H1 (cell line): ENCODE data around the gene ILK. TPM values are rescaled to one million over a fixed set of nuclear protein-coding genes. Genes with fewer than 3 reads are reported as not detected.

Source experiments
- CTCF ChIA-PET: fragments of 300-600 bp; sonication (Branson Sonifier 250); formaldehyde crosslinking; loops from one replicate; lab custom pipeline; 2021; ENCODE audit not compliant: partially characterized antibody; lab: Charles Lee
- POLR2A ChIA-PET: fragments of 300-600 bp; sonication (Branson Sonifier 250); formaldehyde crosslinking; loops from one replicate; lab custom pipeline; 2021; ENCODE audit warnings: inconsistent platforms; ENCODE audit not compliant: partially characterized antibody; lab: Charles Lee
- DNase-seq, 2 experiments: peaks; one replicate each; pipeline versions ENCODE4 v3.0.0 to v3.0.0-alpha.2; 2010 to 2022; ENCODE audit warnings: low spot score in 2 of 2, low read depth in 1 of 2, mixed read lengths in 1 of 2
- FAIRE-seq: peaks from 2 replicates; lab custom pipeline; 2011; peaks lifted over from hg19 to GRCh38; lab: Jason Lieb, UNC
- H2AFZ ChIP-seq: 2 replicates; pipeline ENCODE4 v1.8.1; 2012; ENCODE audit warnings: low read length, inconsistent platforms
- H2AK5ac ChIP-seq: 2 replicates; pipeline ENCODE4 v1.6.1; 2013; ENCODE audit warnings: low read depth, low read length
- H2BK120ac ChIP-seq: replicated peaks from 2 replicates; pipeline ENCODE3; 2013; ENCODE audit warnings: low read depth, low read length, inconsistent platforms
- H2BK12ac ChIP-seq: 2 replicates; pipeline ENCODE4 v1.6.1; 2013; ENCODE audit warnings: low read depth, low read length
- H2BK15ac ChIP-seq: 2 replicates; pipeline ENCODE4 v1.6.1; 2013; ENCODE audit warnings: low read length
- H2BK20ac ChIP-seq: 2 replicates; pipeline ENCODE4 v1.6.1; 2013; ENCODE audit warnings: low read length
- H2BK5ac ChIP-seq: 2 replicates; pipeline ENCODE4 v1.6.1; 2013; ENCODE audit warnings: low read depth, low read length
- H3K14ac ChIP-seq: 2 replicates; pipeline ENCODE4 v1.6.1; 2013; ENCODE audit warnings: inconsistent platforms; ENCODE audit not compliant: insufficient read length
- H3K18ac ChIP-seq: 2 replicates; pipeline ENCODE4 v1.6.1; 2013; ENCODE audit warnings: low read length; ENCODE audit errors: extremely low read depth
- H3K23ac ChIP-seq: 2 replicates; pipeline ENCODE4 v1.6.1; 2013; ENCODE audit warnings: inconsistent platforms; ENCODE audit not compliant: insufficient read length
- H3K23me2 ChIP-seq: 2 replicates; pipeline ENCODE4 v1.6.1; 2013; ENCODE audit warnings: low read depth, low read length
- H3K27ac ChIP-seq: 2 replicates; pipeline ENCODE4 v1.6.1; 2011; ENCODE audit warnings: low read depth, low read length, inconsistent platforms
- H3K27me3 ChIP-seq, 4 experiments: replicated peaks in 1 of 4; 1 replicate in 1 of 4; 2 replicates in 3 of 4; pipeline versions ENCODE4 v1.6.1 to v1.8.1; 2011 to 2013; ENCODE audit warnings: low read length in 3 of 4, mild to moderate bottlenecking in 3 of 4, inconsistent platforms in 2 of 4, mixed read lengths in 2 of 4, moderate library complexity in 1 of 4; ENCODE audit not compliant: control insufficient read depth in 3 of 4, insufficient read depth in 3 of 4; ENCODE audit errors: extremely low read depth in 1 of 4
- H3K36me3 ChIP-seq, 4 experiments: 2 replicates each; pipeline versions ENCODE4 v1.6.1 to v1.8.1; 2011 to 2013; ENCODE audit warnings: mild to moderate bottlenecking in 4 of 4, low read length in 3 of 4, moderate library complexity in 2 of 4, control low read depth in 1 of 4, inconsistent platforms in 1 of 4; ENCODE audit not compliant: insufficient read depth in 4 of 4, control insufficient read depth in 2 of 4
- H3K4ac ChIP-seq: replicated peaks from 2 replicates; pipeline ENCODE3; 2013; ENCODE audit warnings: low read length, low read depth, mixed read lengths, inconsistent platforms; ENCODE audit not compliant: insufficient read length
- H3K4me1 ChIP-seq, 4 experiments: replicated peaks in 1 of 4; 1 replicate in 1 of 4; 2 replicates in 3 of 4; pipeline versions ENCODE4 v1.6.1 to v1.8.1; 2011 to 2013; ENCODE audit warnings: low read length in 3 of 4, inconsistent platforms in 2 of 4, mixed read lengths in 1 of 4; ENCODE audit not compliant: insufficient read depth in 4 of 4, control insufficient read depth in 3 of 4
- H3K4me2 ChIP-seq, 2 experiments: 2 replicates each; pipeline versions ENCODE4 v1.6.1 to v1.8.1; 2011 to 2013; ENCODE audit warnings: low read depth in 2 of 2, low read length in 2 of 2, control low read depth in 1 of 2, inconsistent platforms in 1 of 2, mild to moderate bottlenecking in 1 of 2; ENCODE audit not compliant: insufficient read depth in 1 of 2
- H3K4me3 ChIP-seq, 4 experiments: fragments of 200-600, 300-600 bp in 1 of 4; sonication (generic), shearing (Covaris generic), sonication (Bioruptor Twin) in 1 of 4; 2 replicates each; pipeline versions ENCODE4 v1.5.1 to v1.8.1; 2011 to 2016; ENCODE audit warnings: low read length in 4 of 4, low read depth in 3 of 4, control low read depth in 2 of 4, inconsistent platforms in 2 of 4, mild to moderate bottlenecking in 2 of 4, mixed read lengths in 1 of 4, moderate library complexity in 1 of 4; ENCODE audit not compliant: insufficient read depth in 2 of 4; ENCODE audit errors: extremely low read depth in 1 of 4
- H3K56ac ChIP-seq: replicated peaks from 2 replicates; pipeline ENCODE3; 2013; ENCODE audit warnings: low read depth, mild to moderate bottlenecking, mixed read lengths, low read length, inconsistent platforms; ENCODE audit not compliant: insufficient read length
- H3K79me1 ChIP-seq: 2 replicates; pipeline ENCODE4 v1.6.1; 2013; ENCODE audit warnings: low read depth, low read length, control low read depth
- H3K79me2 ChIP-seq, 2 experiments: 2 replicates each; pipeline versions ENCODE4 v1.6.1 to v1.8.1; 2012 to 2013; ENCODE audit warnings: low read length in 2 of 2, mild to moderate bottlenecking in 2 of 2, inconsistent platforms in 1 of 2; ENCODE audit not compliant: insufficient read depth in 2 of 2, control insufficient read depth in 1 of 2
- H3K9ac ChIP-seq, 4 experiments: replicated peaks in 1 of 4; 1 replicate in 1 of 4; 2 replicates in 3 of 4; pipeline versions ENCODE4 v1.6.1 to v1.8.1; 2011 to 2013; ENCODE audit warnings: low read depth in 3 of 4, low read length in 3 of 4, control low read depth in 2 of 4, mild to moderate bottlenecking in 2 of 4, moderate library complexity in 2 of 4, inconsistent platforms in 1 of 4; ENCODE audit errors: extremely low read depth in 1 of 4
- H3K9me3 ChIP-seq, 2 experiments: 2 replicates each; pipeline versions ENCODE4 v1.6.1 to v1.8.1; 2012 to 2013; ENCODE audit warnings: mild to moderate bottlenecking in 2 of 2, moderate library complexity in 2 of 2, control low read depth in 1 of 2, inconsistent platforms in 1 of 2, low read depth in 1 of 2, low read length in 1 of 2, mixed read lengths in 1 of 2; ENCODE audit not compliant: insufficient read depth in 2 of 2
- H4K20me1 ChIP-seq, 2 experiments: replicated peaks in 1 of 2; 2 replicates each; pipeline versions ENCODE3 to v1.8.1; 2011 to 2013; ENCODE audit warnings: inconsistent platforms in 2 of 2, low read length in 2 of 2, mild to moderate bottlenecking in 1 of 2; ENCODE audit not compliant: insufficient read depth in 2 of 2, control insufficient read depth in 1 of 2
- H4K5ac ChIP-seq: 2 replicates; pipeline ENCODE4 v1.6.1; 2013; ENCODE audit warnings: low read length, low read depth, mixed read lengths, inconsistent platforms; ENCODE audit not compliant: insufficient read length
- H4K8ac ChIP-seq: 2 replicates; pipeline ENCODE4 v1.8.0; 2013; ENCODE audit warnings: mild to moderate bottlenecking, moderate library complexity, low read length, inconsistent platforms; ENCODE audit not compliant: insufficient read depth; ENCODE audit errors: extremely low read depth
- H4K91ac ChIP-seq: replicated peaks from 2 replicates; pipeline ENCODE3; 2013; ENCODE audit warnings: low read length, mixed read lengths, inconsistent platforms; ENCODE audit not compliant: insufficient read length
- EGR1 ChIP-seq: IDR thresholded peaks from 2 replicates; pipeline ENCODE4 v1.6.1; 2011; ENCODE audit warnings: low read depth, low read length, borderline replicate concordance
- MAFK ChIP-seq: IDR thresholded peaks from 2 replicates; pipeline ENCODE4 v1.6.1; 2012; ENCODE audit warnings: low read depth, mild to moderate bottlenecking, improper control_type of control experiment, low read length
- POLR2A ChIP-seq, 2 experiments: IDR thresholded peaks; 1 replicate in 1 of 2; 2 replicates in 1 of 2; pipeline ENCODE4 v1.6.1; 2011; ENCODE audit warnings: low read depth in 2 of 2, low read length in 2 of 2, mild to moderate bottlenecking in 2 of 2; ENCODE audit errors: control extremely low read depth in 1 of 2
- SAP30 ChIP-seq: fragments of 300-600 bp; sonication (generic); IDR thresholded peaks from 2 replicates; pipeline ENCODE4 v1.7.1; 2012; ENCODE audit warnings: low read length, moderate library complexity, mild to moderate bottlenecking, inconsistent platforms; ENCODE audit not compliant: insufficient read depth, insufficient replicate concordance
- WGBS, 2 experiments: shearing (Covaris generic) in 1 of 2; methylation state at CpG; one replicate each; pipeline versions ENCODE4 v1.1.6 to v1.1.7; 2013 to 2015; ENCODE audit warnings: low lambda C conversion rate in 2 of 2, mixed read lengths in 2 of 2, inconsistent platforms in 1 of 2, low coverage in 1 of 2, missing lambda C conversion rate in 1 of 2; ENCODE audit not compliant: insufficient replicate concordance in 2 of 2, insufficient coverage in 1 of 2, insufficient read length in 1 of 2; ENCODE audit errors: extremely low coverage in 1 of 2, missing lambda C conversion rate in 1 of 2; 5-methylcytosine and 5-hydroxymethylcytosine counted together
- polyA plus RNA-seq, 7 experiments: library from polyadenylated mRNA; depleted of rRNA in 3 of 7; stranded (reverse) in 5 of 7; unstranded in 2 of 7; fragments of >200 nt in 5 of 7; fragments of 200-250 nt in 2 of 7; gene quantifications; 1 replicate in 5 of 7; 2 replicates in 1 of 7; 4 replicates in 1 of 7; pipeline versions ENCODE4 v1.2.1 to v1.2.3, GENCODE V29; 2011 to 2013; ENCODE audit warnings: missing spikeins in 2 of 7, mixed read lengths in 2 of 7
- total RNA-seq: library from RNA; stranded (reverse); fragmentation: NEBNext Ultra II Directional; extraction: Animal tissue kit (Norgen Biotek cat#: 25700); gene quantifications from 2 replicates; pipeline ENCODE4 v1.2.1, GENCODE V29; 2021

Gene ILK
- total and polyA plus RNA-seq, 2 of the 8 experiments (the other 6 are each of a cell fraction or from before 2014, with no cell fraction given): 91.4 to 132 TPM

- Histone ChIP-seq H2BK5ac (peak overlapping the region; percentile 9; the same call in 1 of the 2 replicates), H2BK12ac (no peak overlapping the region), H3K23me2 (peaks cover 11% of the 10 kb centered on the region), H3K4ac (no peak overlapping the region), H3K36me3 (peaks cover 17 to 41% (median 33%) of the 10 kb centered on the region in 4 experiments), H2AFZ (no peak overlapping the region), H4K8ac (peak overlapping the region; percentile 39; the same call in 1 of the 2 replicates), H3K23ac (no peak overlapping the region), H3K27ac (peak overlapping the region; percentile 94), H3K14ac (no peak overlapping the region), H2AK5ac (peak overlapping the region; percentile 19; the same call in 1 of the 2 replicates), H3K18ac (0 out of 2 replicates have a peak overlapping the region, but pooled peaks have one; percentile 1), H2BK120ac (no peak overlapping the region), H3K79me1 (peaks cover 5% of the 10 kb centered on the region; the same call in 1 of the 2 replicates), H4K5ac (no peak overlapping the region), H3K79me2 (peaks cover 0 to 20% of the 10 kb centered on the region in 2 experiments; a peak in 2 of 4 replicates), H2BK15ac (no peak overlapping the region), H3K4me3 (peak overlapping the region; percentile 67 to 85 (median 76)), H3K56ac (peak overlapping the region; percentile 22), H3K9ac (peak overlapping the region; percentile 34 to 95 (median 80)), H3K27me3 (no peaks in the 10 kb centered on the region), H3K9me3 (no peaks in the 10 kb centered on the region), H3K4me2 (peak overlapping the region; percentile 91 to 94), H2BK20ac (no peak overlapping the region), H4K91ac (no peak overlapping the region), H3K4me1 (peaks cover 4 to 18% (median 10%) of the 10 kb centered on the region in 4 experiments), H4K20me1 (no peaks in the 10 kb centered on the region)
- DNase-seq (peak in 1 of 2 experiments; percentile 61), FAIRE-seq (no peak)
- 30% methylated on average over 32 of the region's 39 CpGs; no CpG with 5 or more reads in 1 of the 2 experiments for WGBS, 2 experiments
- ChIA-PET POLR2A (interaction anchor here (0.6 to 3.0 kb wide), 30 partner anchors 7 to 144 kb away, joined by 3 to 24 read pairs (median 6); partner anchors contain the start of gene MRPL17), CTCF (interaction anchor here (1.0 to 3.4 kb wide), 11 partner anchors 8 to 116 kb away, joined by 3 to 23 read pairs (median 7); partner anchors contain the start of genes ILK and RRP8)
- TF ChIP-seq POLR2A (IDR thresholded peaks at IDR 0.05; ENCODE audit: control extremely low read depth in 1 of 2, low read depth in 2 of 2, low read length in 2 of 2) (peak in 1 of 2 experiments; percentile 81; a peak in 1 of 3 replicates), EGR1 (no peak), MAFK (no peak), SAP30 (peak; percentile 31)
Observed at GRCh38 chr11:6611092-6611962, 7.8 kb downstream of the ILK start.
